NCI-H146 (cell line): ENCODE results near the gene COA1.
"Not testable (repeated sequence)": the region's sequence is repeated elsewhere in the genome, so short reads cannot be mapped to it uniquely, and the experiment has no call there.

Source experiments
- DNase-seq: peaks from one replicate; lab custom pipeline; 2025; lab: John Stamatoyannopoulos, UW

Gene COA1

DNA sequence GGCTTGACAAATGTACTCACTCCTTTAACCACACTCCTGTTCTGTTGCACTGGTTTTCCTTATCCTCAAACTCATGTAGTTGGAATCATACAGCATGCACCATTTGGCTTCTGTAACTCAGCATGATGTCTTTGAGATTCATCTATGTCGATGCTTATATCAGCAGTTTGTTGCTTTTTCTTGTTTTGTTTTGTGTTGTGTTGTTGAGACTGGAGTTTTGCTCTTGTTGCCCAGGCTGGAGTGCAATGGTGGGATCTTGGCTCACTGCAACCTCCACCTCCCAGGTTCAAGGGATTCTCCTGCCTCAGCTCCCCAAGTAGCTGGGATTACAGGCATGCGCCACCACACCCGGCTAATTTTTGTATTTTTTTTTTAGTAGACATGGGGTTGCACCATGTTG, 101.5 kb downstream of the COA1 start:
- not testable (repeated sequence) for DNase-seq

- DNase-seq, result no peak
Observed at GRCh38 chr7:43626695-43627094, 102.6 kb downstream of the COA1 start.

DNA sequence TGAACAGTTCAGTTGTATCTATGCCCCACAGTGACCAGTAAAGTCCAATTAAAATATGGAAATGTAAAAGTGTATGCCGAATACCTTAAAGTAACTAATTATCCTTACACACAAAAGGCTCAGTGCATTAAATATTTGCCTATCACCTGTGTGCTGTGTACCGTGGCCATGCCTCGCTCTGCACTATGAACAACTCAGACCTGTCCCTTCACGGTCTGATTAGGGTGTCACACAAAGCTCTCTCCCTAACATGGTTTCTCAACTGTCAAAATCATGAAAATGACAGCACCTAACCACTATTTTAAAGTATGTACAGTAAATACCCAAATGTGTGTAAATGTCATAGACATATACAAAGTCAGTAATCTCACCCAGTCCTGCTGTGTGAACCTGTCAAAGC, 103.3 kb downstream of the COA1 start:
- DNase-seq, result no peak

GRCh38 chr7:43625453-43625852, 103.9 kb downstream of the COA1 start:
- DNase-seq, result no peak

DNA sequence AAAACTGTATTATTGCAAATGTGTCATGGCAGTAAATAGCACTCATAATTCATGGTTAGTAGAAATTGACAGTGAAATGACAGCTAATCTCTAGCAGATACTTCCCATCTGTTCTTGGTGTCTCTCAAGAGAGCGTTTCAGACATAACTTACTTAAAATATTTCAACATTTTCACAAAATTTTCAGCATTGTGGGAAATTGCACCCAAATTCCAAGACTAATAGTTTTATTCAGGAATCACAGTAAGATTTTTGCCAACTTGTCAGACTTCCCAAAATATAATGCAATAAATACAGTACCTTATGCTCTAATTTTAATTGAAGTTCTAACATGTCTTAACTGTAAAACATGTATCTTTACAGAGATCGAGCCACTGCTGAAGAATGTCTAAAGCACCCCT, 105.2 kb downstream of the COA1 start:
- DNase-seq, result no peak

- DNase-seq, result no peak
Observed at GRCh38 chr7:43621729-43622448, 107.4 kb downstream of the COA1 start.

DNA sequence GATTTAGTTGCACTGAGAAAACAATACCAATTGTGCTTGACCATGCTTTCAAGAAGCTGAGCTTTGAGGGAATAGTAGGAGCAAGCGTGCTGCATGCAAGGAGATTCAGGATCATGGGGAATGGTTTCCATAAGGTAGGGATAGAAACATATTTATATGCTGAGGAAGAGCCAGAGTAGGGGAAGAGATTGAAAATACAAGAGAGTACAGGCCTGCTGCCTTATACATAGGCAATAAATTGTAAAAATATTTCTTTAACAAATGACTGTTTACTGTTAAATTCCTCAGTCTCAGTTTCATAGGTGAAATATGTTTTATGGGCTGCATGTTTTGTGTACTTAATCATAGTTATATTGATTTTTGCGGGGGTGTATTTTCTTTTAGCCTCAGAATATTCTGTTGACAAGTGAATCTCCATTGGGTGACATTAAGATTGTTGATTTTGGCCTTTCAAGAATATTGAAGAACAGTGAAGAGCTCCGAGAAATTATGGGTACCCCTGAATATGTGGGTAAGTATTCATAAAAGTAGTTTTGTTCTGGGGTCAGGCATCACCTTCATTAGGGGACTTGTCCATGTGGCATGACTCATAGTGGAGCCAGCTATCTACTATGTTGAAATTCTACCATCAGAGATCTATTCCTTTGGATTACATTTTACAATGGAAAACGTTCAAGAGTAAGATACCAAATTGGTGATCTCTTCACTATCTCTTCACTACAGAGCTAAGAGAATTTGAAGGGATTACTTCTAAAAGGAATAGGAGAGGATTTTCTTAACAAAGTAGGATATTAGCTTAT, 109.9 kb downstream of the COA1 start:
- no peak for DNase-seq

DNA sequence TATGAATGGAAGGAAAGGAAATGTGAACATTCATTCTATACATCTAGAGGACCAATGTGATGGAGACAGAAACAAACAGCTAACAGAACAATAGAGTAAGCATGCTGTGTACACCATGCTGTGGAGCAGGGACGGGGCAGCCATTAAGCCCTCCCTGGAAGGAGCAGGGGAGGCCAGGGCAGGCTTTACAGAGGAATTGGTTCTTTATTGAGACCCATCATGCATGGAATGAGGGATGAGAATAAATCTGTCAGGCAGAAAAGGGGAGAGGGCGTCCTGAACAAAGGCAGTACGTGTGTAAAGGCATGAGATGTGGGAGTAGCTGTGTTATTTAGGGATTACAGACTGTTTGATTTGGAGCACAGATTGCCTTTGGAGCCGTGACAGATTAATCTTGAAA, 111.2 kb downstream of the COA1 start:
- DNase-seq, result no peak

DNA sequence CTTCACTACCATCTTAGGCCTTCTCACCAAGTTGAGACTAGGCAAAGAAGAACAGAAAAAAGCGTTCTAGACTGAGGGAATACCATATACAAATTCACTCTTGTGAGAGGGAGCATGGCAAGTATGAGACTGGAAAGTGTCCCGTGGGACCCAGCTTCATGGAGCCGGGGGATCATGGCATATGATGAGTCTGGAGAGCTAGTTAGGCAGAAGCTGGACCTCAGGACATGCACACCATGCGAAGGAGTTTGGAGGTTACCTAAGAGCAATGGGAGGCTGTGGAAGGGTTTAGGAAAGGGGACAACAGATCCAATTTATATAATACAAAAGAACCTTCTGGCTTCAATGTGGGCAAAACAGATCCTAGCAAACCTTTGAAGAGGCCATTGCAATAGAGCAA, 112.3 kb downstream of the COA1 start:
- DNase-seq, result no peak

GRCh38 chr7:43615558-43616145, 113.7 kb downstream of the COA1 start:
- DNase-seq, result no peak

DNA sequence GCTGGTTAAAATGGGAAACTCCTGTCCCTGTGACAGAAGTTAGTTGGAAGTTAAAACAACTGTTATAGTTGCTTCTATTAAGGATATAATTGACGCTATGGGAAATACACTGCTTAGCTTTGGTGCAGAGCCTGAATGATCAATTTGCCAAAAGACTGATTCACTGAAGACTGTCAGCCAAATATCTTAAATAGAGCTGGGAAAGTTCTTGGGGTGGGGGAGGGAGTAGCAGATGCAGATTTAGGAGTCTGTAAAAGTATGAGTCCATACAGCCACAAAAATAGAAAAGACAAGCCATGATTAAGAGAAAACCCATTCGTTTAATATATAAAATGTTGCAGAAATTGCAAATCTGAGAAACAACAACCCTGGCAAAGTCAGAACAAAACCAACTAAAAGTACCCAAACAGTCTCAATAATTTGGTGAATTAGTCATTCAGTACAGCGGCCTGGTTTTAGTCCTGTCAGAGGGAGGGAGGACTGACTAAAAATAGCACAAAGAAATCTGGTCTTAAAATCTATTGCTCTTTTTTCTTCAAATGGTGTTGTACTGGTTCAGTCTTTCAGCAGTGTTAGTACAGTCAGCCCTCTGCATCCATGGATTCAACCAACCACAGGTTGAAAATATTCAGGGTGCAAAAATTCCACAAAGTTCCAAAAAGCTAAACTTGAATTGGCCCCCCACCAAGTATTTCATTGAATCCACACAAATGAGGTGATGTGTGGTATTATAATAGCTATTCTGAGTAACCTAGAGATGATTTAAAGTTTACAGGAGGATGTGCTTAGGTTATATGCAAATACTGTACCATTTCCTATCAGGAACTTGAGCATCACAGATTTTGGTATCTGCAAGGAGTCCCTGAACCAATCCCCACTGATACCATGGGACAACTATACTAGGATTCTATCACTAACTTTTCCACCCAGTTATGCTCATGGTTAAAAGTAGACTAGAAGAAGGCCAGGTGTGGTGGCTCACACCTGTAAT, 116.4 kb downstream of the COA1 start:
- DNase-seq, result no peak

DNA sequence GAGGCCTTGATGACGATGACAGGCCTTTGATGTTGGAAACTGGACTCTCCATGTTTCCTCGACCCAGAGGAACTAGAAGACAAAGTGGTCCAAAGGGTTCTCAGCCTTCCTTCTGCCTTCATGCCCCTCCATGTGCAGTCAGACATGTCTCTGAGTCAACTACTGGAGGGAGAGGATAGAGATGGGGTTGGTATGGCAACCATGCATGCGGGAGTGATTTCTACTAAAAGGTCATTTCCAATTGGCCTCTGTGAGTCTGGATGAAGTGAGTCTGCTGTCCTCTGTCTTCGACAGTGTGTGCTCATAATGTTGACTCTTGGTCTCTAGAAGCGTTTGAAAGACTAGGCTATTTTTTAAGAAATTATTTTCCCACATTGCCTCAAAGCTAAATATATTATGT, 117.2 kb downstream of the COA1 start:
- no peak for DNase-seq

- DNase-seq, result no peak
Observed at GRCh38 chr7:43609097-43609496, 120.2 kb downstream of the COA1 start.

DNA sequence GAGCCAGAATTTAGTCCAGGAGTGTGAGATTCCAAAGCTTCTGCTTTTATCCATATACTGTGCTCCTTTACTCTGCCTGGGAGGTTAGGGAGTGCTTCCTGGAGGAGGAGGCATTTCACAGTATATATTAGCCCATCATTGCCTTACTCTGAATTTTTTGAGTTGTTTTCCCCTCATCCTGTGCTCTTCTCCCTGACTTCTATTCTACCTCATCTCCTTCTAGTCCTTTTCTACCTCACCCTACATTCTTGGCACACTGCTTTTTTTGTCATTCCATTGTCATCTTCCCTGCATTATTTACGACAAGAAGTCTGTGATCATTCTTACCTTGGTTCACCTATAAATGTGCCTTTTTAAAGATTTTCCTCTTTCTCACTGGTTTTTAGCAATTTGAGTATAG, 125.1 kb downstream of the COA1 start:
- no peak for DNase-seq

DNA sequence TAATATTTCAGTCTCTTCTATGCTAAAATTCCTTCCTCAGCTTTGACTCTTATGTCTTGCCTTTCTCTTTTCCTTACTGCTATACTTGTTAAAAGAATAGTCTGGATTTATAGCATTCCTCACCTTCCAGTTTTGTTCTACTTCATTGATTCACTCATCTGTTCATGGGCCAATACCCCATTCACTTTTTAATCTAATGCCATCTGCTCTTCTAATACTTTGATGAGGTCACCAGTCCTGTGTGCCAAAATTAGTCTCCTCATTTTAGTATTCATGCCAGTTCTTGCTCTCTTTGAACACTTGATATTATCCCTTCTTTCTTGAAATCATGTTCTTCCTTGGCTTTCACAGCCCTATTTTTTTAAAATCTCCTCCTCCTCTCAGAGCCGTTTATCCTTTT, 127.1 kb downstream of the COA1 start:
- DNase-seq, result no peak

- no peak for DNase-seq
Observed at GRCh38 chr7:43600056-43600455, 129.3 kb downstream of the COA1 start.

- DNase-seq, result not testable (repeated sequence)
Observed at GRCh38 chr7:43596426-43596825, 132.9 kb downstream of the COA1 start.

DNA sequence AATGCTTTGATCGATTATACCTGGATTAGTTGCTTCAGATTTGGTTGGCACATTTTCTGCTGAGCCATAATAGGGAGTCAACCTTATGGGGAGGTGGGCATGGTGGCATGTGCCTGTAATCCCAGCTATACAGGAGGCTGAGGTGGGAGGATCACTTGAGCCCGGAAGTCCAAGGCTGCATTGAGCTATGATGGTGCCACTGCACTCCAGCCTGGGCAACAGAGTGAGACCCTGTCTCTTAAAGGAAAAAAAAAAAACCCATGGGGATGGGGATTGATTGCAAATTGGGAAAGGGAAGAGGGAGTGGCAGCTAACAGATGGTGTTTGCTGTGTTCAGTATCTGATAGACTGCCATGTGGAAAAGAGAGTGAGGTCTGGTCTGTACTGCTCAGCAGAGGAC, 135.3 kb downstream of the COA1 start:
- no peak for DNase-seq

GRCh38 chr7:43593010-43593409, 136.3 kb downstream of the COA1 start:
- DNase-seq, result no peak

GRCh38 chr7:43592326-43592725, 137.0 kb downstream of the COA1 start:
- no peak for DNase-seq

GRCh38 chr7:43591558-43592180, 137.7 kb downstream of the COA1 start:
- DNase-seq, result no peak
